Skeletal muscle satellite cell (primary cell): ENCODE data around the gene APOBEC3F. TPM values are rescaled to one million over a fixed set of nuclear protein-coding genes. Genes with fewer than 3 reads are reported as not detected.
"Not testable (repeated sequence)": the region's sequence is repeated elsewhere in the genome, so short reads cannot be mapped to it uniquely, and the experiment has no call there.

Source experiments
- H3K27me3 ChIP-seq: 2 replicates; pipeline ENCODE4 v1.7.0; 2013; ENCODE audit warnings: low read length; ENCODE audit not compliant: control insufficient read depth, insufficient read depth
- H3K36me3 ChIP-seq: 2 replicates; pipeline ENCODE4 v1.7.0; 2013; ENCODE audit warnings: mild to moderate bottlenecking, control low read depth, low read length; ENCODE audit not compliant: insufficient read depth
- H3K4me1 ChIP-seq: 2 replicates; pipeline ENCODE4 v1.7.0; 2013; ENCODE audit warnings: low read length; ENCODE audit not compliant: control insufficient read depth, insufficient read depth
- H3K4me2 ChIP-seq: 2 replicates; pipeline ENCODE4 v1.7.0; 2013; ENCODE audit warnings: mild to moderate bottlenecking, low read length
- H3K4me3 ChIP-seq: 2 replicates; pipeline ENCODE4 v1.7.0; 2013; ENCODE audit warnings: low read length
- H3K9ac ChIP-seq: 2 replicates; pipeline ENCODE4 v1.7.0; 2013; ENCODE audit warnings: mild to moderate bottlenecking, low read depth, low read length, moderate library complexity
- H3K9me3 ChIP-seq: replicated peaks from 2 replicates; pipeline ENCODE4 v1.7.0; 2013; ENCODE audit warnings: mild to moderate bottlenecking, control low read depth, low read length
- total RNA-seq: library from RNA; depleted of rRNA; stranded (reverse); fragments of >200 nt; gene quantifications from 2 replicates; pipeline ENCODE4 v1.2.3, GENCODE V29; 2012; rRNA removed

APOBEC3F gene
- total RNA-seq: 2.8 and 4.6 TPM in 2 replicates

DNA sequence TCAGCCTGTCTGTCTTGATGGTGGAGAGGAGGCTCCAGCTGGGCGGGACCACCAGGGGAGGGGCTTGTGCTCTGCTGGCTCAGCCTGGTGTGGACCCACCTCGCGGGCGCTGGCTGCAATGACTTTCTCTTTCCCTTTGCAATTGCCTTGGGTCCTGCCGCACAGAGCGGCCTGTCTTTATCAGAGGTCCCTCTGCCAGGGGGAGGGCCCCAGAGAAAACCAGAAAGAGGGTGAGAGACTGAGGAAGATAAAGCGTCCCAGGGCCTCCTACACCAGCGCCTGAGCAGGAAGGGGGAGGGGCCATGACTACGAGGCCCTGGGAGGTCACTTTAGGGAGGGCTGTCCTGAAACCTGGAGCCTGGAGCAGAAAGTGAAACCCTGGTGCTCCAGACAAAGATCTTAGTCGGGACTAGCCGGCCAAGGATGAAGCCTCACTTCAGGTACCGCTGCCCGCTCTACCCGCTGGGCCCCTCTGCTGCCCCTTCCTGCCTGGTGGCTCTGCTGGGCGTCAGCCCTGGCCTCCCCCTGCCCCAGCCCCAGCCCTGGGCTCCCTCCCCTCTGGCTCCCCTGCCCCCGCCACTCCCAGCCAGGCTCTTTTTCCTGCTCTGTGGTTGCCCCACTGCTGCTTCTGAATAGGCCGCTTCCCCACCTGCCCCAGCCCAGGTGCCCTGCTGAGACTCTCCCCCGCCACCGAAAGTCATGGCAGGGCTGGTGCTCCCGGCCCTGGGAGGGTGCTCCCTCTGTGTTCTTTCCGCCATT, at the start of gene APOBEC3F:
Gene APOBEC3F (plus strand): TSS at position 327 of the 759 bp plus-strand sequence. CDS start 97 bp downstream, at position 424.
- H3K36me3 ChIP-seq, H3K4me1 ChIP-seq, H3K9me3 ChIP-seq, H3K27me3 ChIP-seq: not testable (repeated sequence)
- Histone ChIP-seq H3K9ac (peak within 1 kb of the TSS; percentile 71), H3K4me3 (peak within 1 kb of the TSS; percentile 74), H3K4me2 (peak within 1 kb of the TSS; percentile 88)

DNA sequence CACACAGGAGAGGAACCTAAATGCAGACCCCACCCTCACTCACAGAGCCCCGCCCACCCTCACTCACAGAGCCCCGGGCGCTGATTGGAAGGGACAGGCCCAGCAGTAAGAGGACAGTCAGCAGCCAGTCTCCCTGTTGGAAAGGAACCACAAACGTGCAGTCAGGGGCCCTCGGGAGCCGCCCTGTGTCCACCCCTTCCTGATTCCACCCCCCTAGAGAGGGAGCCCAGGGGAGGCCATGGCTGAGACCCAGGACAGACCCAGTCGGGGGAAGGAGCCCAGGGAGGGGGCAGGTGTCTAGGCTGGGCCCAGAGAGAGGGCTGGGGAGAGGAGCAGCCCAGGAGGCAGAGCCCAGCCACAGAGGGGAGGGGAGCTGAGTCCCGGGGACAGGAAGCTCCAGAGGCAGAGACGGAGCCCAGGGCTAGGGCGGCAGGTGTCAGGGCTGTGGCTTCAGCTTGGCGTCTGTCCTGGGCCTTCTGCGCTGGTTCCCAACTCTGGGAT, 47.7 kb upstream of the APOBEC3F start:
- H3K9me3 ChIP-seq, H3K36me3 ChIP-seq, H3K27me3 ChIP-seq, H3K9ac ChIP-seq, H3K4me1 ChIP-seq, H3K4me2 ChIP-seq, H3K4me3 ChIP-seq: not testable (repeated sequence)

DNA sequence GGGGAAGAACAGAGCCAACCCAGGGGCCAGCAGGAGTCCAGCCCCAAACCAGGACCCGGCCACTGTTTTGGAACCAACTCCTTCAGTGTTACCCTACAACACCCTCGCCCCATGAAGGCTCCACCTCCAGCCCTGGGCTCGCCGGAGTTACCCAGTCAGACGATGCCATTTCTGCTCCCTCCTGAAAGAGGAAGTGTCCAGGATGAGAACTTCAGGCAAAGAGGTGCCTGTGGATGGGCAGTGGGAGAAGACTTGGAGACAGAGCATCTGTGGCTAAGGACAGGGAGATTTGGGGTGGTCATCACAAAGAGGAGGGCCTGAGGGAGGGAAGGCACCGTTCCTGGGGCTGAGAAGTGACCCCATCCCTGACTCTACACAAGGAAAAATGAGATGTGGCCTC, 44.6 kb upstream of the APOBEC3F start:
- H3K9ac ChIP-seq: no peak overlapping the region
- no peaks in the 10 kb centered on the region for H3K4me1 ChIP-seq
- no peaks in the 10 kb centered on the region for H3K9me3 ChIP-seq
- H3K4me3 ChIP-seq: no peak overlapping the region
- peaks cover 16% of the 10 kb centered on the region for H3K27me3 ChIP-seq
- no peak overlapping the region for H3K4me2 ChIP-seq
- H3K36me3 ChIP-seq: no peaks in the 10 kb centered on the region

DNA sequence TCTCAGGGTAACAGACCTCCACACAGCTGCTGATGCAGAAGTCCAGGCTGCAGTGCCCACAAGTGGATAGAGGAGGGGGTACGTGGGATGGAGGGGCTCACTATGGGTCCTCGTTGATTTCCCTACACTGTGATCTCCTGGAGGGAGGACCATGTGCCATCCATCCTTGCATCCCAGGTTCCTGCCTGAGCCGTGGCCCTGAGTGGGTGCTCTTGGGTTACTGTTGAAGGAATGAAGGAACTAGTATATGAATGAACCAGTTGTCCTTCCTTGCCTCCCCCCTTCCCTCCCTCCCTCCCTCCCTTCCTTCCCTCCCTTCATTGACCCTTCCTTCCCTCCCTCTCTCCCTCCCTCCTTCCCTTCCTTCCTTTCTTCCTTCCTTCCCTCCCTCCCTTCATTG, 43.1 kb upstream of the APOBEC3F start:
- no peaks in the 10 kb centered on the region for H3K9me3 ChIP-seq
- no peak overlapping the region for H3K9ac ChIP-seq
- H3K4me1 ChIP-seq: no peaks in the 10 kb centered on the region
- no peaks in the 10 kb centered on the region for H3K36me3 ChIP-seq
- no peak overlapping the region for H3K4me3 ChIP-seq
- peaks cover 16% of the 10 kb centered on the region for H3K27me3 ChIP-seq
- H3K4me2 ChIP-seq: no peak overlapping the region

DNA sequence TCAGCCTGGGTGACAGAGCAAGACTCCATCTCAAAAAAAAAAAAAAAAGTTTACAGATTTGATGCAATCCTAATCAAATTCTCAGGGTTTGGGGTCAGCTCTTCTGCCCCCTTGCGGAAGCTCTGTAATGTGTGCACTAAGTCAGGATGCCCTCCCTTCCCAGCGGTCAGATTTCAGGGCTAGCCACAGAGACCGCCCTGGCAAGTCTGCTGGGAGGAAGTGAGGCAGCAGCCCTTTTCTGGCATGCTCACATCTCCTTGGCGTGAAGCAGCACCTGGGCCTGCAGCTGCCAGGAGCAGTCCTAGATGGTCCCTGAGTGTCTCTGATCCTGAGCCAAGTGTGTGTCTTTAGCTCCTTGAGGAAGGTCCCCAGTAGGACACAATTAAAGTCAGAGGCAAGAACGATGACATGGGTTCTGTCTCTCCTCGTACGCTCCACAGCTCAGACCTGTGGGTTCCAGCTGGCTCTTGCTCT, 37.5 kb upstream of the APOBEC3F start:
- H3K4me2 ChIP-seq: no peak overlapping the region
- H3K27me3 ChIP-seq: peaks cover 21% of the 10 kb centered on the region
- H3K9me3 ChIP-seq: no peaks in the 10 kb centered on the region
- no peak overlapping the region for H3K9ac ChIP-seq
- H3K4me3 ChIP-seq: no peak overlapping the region
- H3K36me3 ChIP-seq: no peaks in the 10 kb centered on the region
- peaks cover 3% of the 10 kb centered on the region for H3K4me1 ChIP-seq

DNA sequence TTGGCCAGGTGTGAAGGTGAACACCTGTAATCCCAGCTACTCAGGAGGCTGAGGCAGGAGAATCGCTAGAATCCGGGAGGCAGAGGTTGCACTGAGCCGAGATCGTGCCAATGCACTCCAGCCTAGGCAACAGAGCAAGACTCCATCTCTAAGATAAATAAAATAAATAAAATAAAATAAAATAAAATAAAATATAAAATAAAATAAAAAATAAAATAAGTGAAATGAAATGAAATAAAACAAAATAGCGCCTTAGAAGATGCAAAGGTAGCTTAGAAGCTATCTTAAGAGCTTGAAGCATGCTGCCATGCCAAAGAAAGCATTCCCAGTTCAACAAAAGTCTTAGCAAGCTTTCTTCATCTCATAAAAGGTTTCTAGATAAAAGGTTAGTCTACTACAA, 33.5 kb upstream of the APOBEC3F start:
- H3K36me3 ChIP-seq: no peaks in the 10 kb centered on the region

DNA sequence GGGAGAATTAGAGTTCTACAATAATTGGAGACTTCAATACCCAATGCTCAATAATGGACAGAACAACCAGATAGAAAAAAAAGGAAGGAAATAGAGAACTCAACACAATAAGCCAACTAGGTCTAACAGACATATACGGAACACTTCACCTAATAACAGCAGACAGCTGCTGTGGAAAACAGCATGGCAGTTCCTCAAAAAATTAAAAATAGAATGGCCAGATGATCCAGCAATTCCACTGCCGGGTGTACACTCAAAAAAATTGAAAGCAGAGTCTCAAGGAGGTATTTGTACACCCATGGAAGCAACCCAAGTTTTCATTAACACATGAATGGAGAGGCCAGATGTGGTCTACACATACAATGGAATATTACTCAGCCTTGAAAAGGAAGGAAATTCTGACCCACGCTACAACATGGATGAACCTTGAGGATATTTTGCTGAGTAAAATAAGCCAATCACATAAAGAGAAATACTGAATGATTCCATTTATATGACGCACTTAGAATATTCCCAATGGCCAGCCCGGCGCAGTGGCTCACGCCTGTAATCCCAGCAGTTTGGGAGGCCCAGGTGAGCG, 32.3 kb upstream of the APOBEC3F start:
- not testable (repeated sequence) for H3K9me3 ChIP-seq, H3K27me3 ChIP-seq, H3K4me3 ChIP-seq, H3K4me2 ChIP-seq, H3K9ac ChIP-seq, H3K4me1 ChIP-seq, H3K36me3 ChIP-seq

More for the DNA sequence above, 33.5 kb upstream of the APOBEC3F start:
- Histone ChIP-seq H3K27me3 (peaks cover 10% of the 10 kb centered on the region), H3K4me3 (no peak overlapping the region), H3K4me1 (peaks cover 3% of the 10 kb centered on the region), H3K4me2 (no peak overlapping the region), H3K9me3 (no peaks in the 10 kb centered on the region), H3K9ac (no peak overlapping the region)

DNA sequence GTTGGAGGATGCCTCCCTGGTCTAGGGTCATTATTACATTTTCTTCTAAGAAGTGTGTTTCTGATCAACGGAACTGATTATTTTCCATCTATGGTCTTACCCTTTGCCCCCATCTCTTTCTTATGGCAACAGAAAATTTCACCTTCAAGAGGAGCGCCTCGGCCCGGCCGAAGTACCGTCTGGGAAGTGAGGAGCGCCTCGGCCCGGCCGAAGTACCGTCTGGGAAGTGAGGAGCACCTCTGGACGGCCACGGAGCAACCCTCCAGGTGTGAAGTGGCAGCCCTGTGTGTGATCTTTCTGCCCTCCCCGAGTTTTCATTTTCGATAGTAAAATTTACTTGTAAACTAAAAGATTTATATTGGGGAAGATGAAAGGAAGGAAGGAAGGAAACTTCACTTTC, 29.7 kb upstream of the APOBEC3F start:
- Histone ChIP-seq H3K27me3 (peaks cover 4% of the 10 kb centered on the region), H3K36me3 (no peaks in the 10 kb centered on the region), H3K4me2 (no peak overlapping the region), H3K9ac (no peak overlapping the region), H3K4me3 (no peak overlapping the region), H3K4me1 (peaks cover 16% of the 10 kb centered on the region), H3K9me3 (no peaks in the 10 kb centered on the region)

DNA sequence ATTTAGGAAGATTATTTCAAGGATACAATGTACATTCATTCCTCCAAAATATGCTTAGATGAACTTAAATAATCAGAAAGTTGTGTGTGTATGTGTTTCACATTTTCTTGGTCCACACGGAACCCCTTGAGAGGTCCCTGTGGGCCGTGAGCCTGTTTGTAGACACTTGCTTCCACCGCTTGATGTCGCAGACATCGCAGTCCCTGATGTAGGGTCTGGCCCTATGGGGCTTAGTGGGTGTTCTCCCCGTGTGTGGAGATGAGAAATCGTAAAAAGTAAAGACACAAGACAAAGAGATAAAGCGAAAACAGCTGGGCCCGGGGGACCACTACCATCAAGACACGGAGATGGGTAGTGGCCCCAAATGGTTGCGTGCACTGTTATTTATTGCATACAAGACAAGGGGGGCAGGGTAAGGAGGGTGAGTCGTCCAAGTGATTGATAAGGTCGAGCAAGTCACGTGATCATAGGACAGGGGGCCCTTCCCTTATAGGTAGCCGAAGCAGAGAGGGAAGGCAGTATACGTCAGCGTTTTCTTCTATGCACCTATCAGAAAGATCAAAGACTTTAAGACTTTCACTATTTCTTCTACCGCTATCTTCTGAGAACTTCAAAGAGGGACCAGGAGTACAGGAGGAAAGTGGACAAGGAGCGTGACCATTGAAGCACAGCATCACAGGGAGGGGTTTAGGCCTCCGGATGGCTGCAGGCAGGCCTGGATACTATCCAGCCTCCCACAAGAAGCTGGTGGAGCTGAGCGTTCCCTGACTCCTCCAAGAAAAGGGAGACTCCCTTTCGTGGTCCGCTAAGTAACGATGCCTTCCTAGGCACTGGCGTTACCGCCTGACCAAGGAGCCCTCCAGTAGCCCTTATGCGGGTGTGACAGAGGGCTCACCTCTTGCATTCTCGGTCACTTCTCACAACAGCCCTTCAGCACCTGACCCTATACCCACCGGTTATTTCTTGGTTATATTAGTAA, 27.8 kb upstream of the APOBEC3F start:
- Histone ChIP-seq H3K4me3 (no peak overlapping the region), H3K4me2 (no peak overlapping the region), H3K9ac (no peak overlapping the region), H3K27me3 (no peaks in the 10 kb centered on the region), H3K9me3 (no peaks in the 10 kb centered on the region), H3K4me1 (peaks cover 16% of the 10 kb centered on the region), H3K36me3 (no peaks in the 10 kb centered on the region)

DNA sequence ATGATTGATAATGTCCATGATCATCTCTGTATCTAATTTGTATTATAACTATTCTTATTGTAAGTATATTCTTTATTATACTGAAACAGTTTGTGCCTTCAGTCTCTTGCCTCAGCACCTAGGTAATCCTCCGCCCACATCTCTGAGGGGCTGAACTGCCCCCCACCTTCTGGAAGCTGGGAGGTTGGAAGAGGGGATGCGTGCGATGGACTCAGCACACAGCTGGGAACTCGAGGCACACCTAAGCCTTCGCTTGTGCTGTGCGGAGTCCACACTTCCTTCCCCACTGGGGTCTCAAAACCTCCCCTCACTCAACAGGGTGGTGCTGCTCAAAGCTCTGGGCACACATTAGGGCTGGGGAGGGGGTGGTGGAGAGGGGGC, 27.1 kb upstream of the APOBEC3F start:
- not testable (repeated sequence) for H3K9me3 ChIP-seq, H3K36me3 ChIP-seq, H3K4me3 ChIP-seq, H3K27me3 ChIP-seq, H3K9ac ChIP-seq
- Histone ChIP-seq H3K4me2 (peak overlapping the region; percentile 95), H3K4me1 (peaks cover 16% of the 10 kb centered on the region)
